ENCODE results near the gene DOCK7. TPM values are rescaled to one million over a fixed set of nuclear protein-coding genes. Genes with fewer than 3 reads are reported as not detected.

The DOCK7 gene
- total and polyA plus RNA-seq, 2 of the 13 experiments (the other 11 are each of a cell fraction or from before 2014, with no cell fraction given), result 45.7 to 67.2 TPM

DNA sequence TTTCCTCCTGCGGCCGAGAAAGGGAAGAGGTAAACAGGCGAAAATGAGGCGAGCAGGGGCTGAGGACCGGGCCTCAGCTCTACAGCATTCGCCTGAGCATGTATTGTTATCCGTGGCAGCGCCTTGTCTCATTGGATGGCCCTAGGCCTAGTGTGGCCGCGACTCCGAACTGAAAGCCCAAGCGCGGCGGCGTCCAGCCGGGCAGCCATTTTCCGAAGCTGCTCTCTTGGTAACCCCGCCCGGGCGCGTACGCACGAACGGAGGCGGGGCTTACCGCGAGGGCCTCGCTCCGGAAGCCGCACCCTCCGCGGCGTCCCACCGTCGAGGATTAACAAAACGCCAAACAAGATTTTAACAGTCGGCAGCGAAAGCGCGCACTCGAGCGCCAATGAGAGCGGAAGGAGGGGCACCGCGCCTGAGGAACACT lies 252.1 kb downstream of the DOCK7 start (continued):
- TF ChIP-seq, protein P1, sequence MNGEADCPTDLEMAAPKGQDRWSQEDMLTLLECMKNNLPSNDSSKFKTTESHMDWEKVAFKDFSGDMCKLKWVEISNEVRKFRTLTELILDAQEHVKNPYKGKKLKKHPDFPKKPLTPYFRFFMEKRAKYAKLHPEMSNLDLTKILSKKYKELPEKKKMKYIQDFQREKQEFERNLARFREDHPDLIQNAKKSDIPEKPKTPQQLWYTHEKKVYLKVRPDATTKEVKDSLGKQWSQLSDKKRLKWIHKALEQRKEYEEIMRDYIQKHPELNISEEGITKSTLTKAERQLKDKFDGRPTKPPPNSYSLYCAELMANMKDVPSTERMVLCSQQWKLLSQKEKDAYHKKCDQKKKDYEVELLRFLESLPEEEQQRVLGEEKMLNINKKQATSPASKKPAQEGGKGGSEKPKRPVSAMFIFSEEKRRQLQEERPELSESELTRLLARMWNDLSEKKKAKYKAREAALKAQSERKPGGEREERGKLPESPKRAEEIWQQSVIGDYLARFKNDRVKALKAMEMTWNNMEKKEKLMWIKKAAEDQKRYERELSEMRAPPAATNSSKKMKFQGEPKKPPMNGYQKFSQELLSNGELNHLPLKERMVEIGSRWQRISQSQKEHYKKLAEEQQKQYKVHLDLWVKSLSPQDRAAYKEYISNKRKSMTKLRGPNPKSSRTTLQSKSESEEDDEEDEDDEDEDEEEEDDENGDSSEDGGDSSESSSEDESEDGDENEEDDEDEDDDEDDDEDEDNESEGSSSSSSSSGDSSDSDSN (CRISPR knock-in tag; IDR thresholded peaks at IDR 0.05), result no peak
- TF ChIP-seq SKIL (CRISPR knock-in tag; IDR thresholded peaks at IDR 0.05; ENCODE audit: borderline replicate concordance), result no peak
- peak; percentile 69; the same call in 1 of the 2 replicates for TF ChIP-seq SALL2 (CRISPR knock-in tag; IDR thresholded peaks at IDR 0.05)
- no peak for TF ChIP-seq ZNF570 (CRISPR knock-in tag; IDR thresholded peaks at IDR 0.05; ENCODE audit: borderline replicate concordance)
- TF ChIP-seq ZNF710 (CRISPR knock-in tag; IDR thresholded peaks at IDR 0.05; ENCODE audit: borderline replicate concordance), result no peak
- no peak for TF ChIP-seq ZNF274 (CRISPR knock-in tag; IDR thresholded peaks at IDR 0.05)
- no peak for TF ChIP-seq ZNF251 (CRISPR knock-in tag; IDR thresholded peaks at IDR 0.05)
- TF ChIP-seq, protein P2, sequence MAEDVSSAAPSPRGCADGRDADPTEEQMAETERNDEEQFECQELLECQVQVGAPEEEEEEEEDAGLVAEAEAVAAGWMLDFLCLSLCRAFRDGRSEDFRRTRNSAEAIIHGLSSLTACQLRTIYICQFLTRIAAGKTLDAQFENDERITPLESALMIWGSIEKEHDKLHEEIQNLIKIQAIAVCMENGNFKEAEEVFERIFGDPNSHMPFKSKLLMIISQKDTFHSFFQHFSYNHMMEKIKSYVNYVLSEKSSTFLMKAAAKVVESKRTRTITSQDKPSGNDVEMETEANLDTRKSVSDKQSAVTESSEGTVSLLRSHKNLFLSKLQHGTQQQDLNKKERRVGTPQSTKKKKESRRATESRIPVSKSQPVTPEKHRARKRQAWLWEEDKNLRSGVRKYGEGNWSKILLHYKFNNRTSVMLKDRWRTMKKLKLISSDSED (CRISPR knock-in tag; IDR thresholded peaks at IDR 0.05), result no peak
- TF ChIP-seq FOSL1 (CRISPR knock-in tag; IDR thresholded peaks at IDR 0.05; ENCODE audit: borderline replicate concordance), result no peak
- TF ChIP-seq, protein P3, sequence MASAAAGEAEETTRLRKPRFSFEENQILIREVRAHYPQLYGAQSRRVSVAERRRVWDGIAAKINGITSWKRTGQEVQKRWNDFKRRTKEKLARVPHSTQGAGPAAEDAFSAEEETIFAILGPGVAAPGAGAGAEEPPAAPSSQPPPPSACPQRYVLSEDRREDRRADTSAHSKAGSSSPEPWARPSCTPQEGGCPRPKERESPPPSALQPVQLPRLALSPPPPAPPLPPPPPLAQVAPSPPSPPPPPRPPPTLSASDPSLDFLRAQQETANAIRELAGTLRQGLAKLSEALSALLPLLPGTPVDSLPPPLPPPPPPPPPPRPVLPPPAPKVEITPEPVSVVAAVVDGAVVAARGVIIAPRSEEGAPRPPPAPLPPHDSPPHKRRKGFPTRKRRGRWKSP (CRISPR knock-in tag; IDR thresholded peaks at IDR 0.05), result no peak
- TF ChIP-seq ZNF687 (CRISPR knock-in tag; IDR thresholded peaks at IDR 0.05), result peak; percentile 68

Data from HepG2 (cell line).